HepG2 (cell line): ENCODE data around the gene NRSN2. TPM values are rescaled to one million over a fixed set of nuclear protein-coding genes. Genes with fewer than 3 reads are reported as not detected.

Source experiments
- ASH2L ChIP-seq: fragments of 300-600, 200-600 bp; sonication (generic); IDR thresholded peaks from 2 replicates; pipeline ENCODE4 v1.7.0; 2017; ENCODE audit warnings: low read depth, mild to moderate bottlenecking, moderate library complexity, mixed read lengths, low read length; ENCODE audit not compliant: insufficient read length
- DR1 ChIP-seq: sonication (generic); formaldehyde crosslinking; IDR thresholded peaks from 2 replicates; pipeline ENCODE4 v1.8.0; 2021; ENCODE audit warnings: mild to moderate bottlenecking, missing genetic modification reagents, inconsistent platforms
- DZIP1 ChIP-seq: sonication (generic); formaldehyde crosslinking; IDR thresholded peaks from 2 replicates; pipeline ENCODE4 v1.5.0; 2020; ENCODE audit warnings: mild to moderate bottlenecking, missing genetic modification reagents
- FOXO4 ChIP-seq: sonication (generic); formaldehyde crosslinking; conservative IDR thresholded peaks from 2 replicates; pipeline ENCODE4 v1.8.1; 2023; ENCODE audit warnings: missing genetic modification reagents
- HMGXB3 ChIP-seq: sonication (generic); formaldehyde crosslinking; IDR thresholded peaks from 2 replicates; pipeline ENCODE4 v1.4.0; 2020; ENCODE audit warnings: missing genetic modification reagents, borderline replicate concordance
- NR2F2 ChIP-seq: IDR thresholded peaks from 2 replicates; pipeline ENCODE4 v1.6.1; 2012; ENCODE audit warnings: low read depth, inconsistent platforms, borderline replicate concordance
- WIZ ChIP-seq: sonication (generic); formaldehyde crosslinking; IDR thresholded peaks from 2 replicates; pipeline ENCODE4 v1.5.1; 2020; ENCODE audit warnings: mild to moderate bottlenecking, missing genetic modification reagents
- ZNF143 ChIP-seq: sonication (generic); formaldehyde crosslinking; IDR thresholded peaks from 2 replicates; pipeline ENCODE4 v1.4.0; 2020; ENCODE audit warnings: missing genetic modification reagents
- ZNF280B ChIP-seq: sonication (generic); formaldehyde crosslinking; IDR thresholded peaks from 2 replicates; pipeline ENCODE4 v1.5.0; 2020; ENCODE audit warnings: missing genetic modification reagents, mild to moderate bottlenecking, borderline replicate concordance
- ZNF468 ChIP-seq: sonication (generic); formaldehyde crosslinking; IDR thresholded peaks from 2 replicates; pipeline ENCODE4 v1.8.0; 2022; ENCODE audit warnings: mild to moderate bottlenecking, moderate library complexity, missing genetic modification reagents
- ZNF564 ChIP-seq: sonication (generic); formaldehyde crosslinking; IDR thresholded peaks from 2 replicates; pipeline ENCODE4 v1.8.1; 2023; ENCODE audit warnings: mild to moderate bottlenecking, missing genetic modification reagents
- ZNF589 ChIP-seq: sonication (generic); formaldehyde crosslinking; conservative IDR thresholded peaks from 2 replicates; pipeline ENCODE4 v1.8.0; 2022; ENCODE audit warnings: mild to moderate bottlenecking, moderate library complexity, missing genetic modification reagents
- ZNF674 ChIP-seq: sonication (generic); formaldehyde crosslinking; IDR thresholded peaks from 2 replicates; pipeline ENCODE4 v1.5.0; 2020; ENCODE audit warnings: low read depth, mild to moderate bottlenecking, missing genetic modification reagents
- ZNF7 ChIP-seq: IDR thresholded peaks from 2 replicates; pipeline ENCODE4 v1.6.1; 2016; ENCODE audit warnings: missing biosample characterization, missing genetic modification reagents
- ZNF776 ChIP-seq: sonication (generic); formaldehyde crosslinking; IDR thresholded peaks from 2 replicates; pipeline ENCODE4 v1.4.0; 2020; ENCODE audit warnings: mild to moderate bottlenecking, missing genetic modification reagents
- ZSCAN21 ChIP-seq: sonication (generic); formaldehyde crosslinking; IDR thresholded peaks from 2 replicates; pipeline ENCODE4 v1.8.0; 2022; ENCODE audit warnings: mild to moderate bottlenecking, missing genetic modification reagents, moderate library complexity, borderline replicate concordance
- polyA plus RNA-seq, 8 experiments: library from polyadenylated mRNA; depleted of rRNA in 3 of 8; stranded (reverse) in 7 of 8; unstranded in 1 of 8; fragments of >200 nt; fragmentation: Illumina TruSeq in 4 of 8; extraction: Trizol in 4 of 8; gene quantifications; 2 replicates each; pipeline versions ENCODE4 v1.2.1 to v1.2.3, GENCODE V29; 2011 to 2016; ENCODE audit warnings: low read depth in 4 of 8, missing spikeins in 1 of 8, mixed read lengths in 1 of 8; ENCODE audit not compliant: insufficient read depth in 1 of 8
- total RNA-seq, 5 experiments: library from RNA; depleted of rRNA; stranded (reverse); fragments of >200 nt; fragmentation: Illumina TruSeq; extraction: Trizol; gene quantifications; 2 replicates each; pipeline ENCODE4 v1.2.3, GENCODE V29; 2016; ENCODE audit warnings: low read depth in 1 of 5

The NRSN2 gene
- total and polyA plus RNA-seq, 2 of the 13 experiments (the other 11 are each of a cell fraction or from before 2014, with no cell fraction given) = 32.3 to 49.4 TPM

- TF ChIP-seq HMGXB3 (no peak), ASH2L (peak; percentile 3), DZIP1 (peak; percentile 69), ZNF468 (CRISPR knock-in tag) (peak; percentile 67; the same call in 1 of the 2 replicates), DR1 (0 out of 2 replicates have a peak, but pooled peaks have one; percentile 48), WIZ (0 out of 2 replicates have a peak, but pooled peaks have one; percentile 1), NR2F2 (0 out of 2 replicates have a peak, but pooled peaks have one; percentile 6), ZNF280B (0 out of 2 replicates have a peak, but pooled peaks have one; percentile 54), ZNF776 (CRISPR knock-in tag) (peak; percentile 92), ZNF674 (CRISPR knock-in tag) (0 out of 2 replicates have a peak, but pooled peaks have one; percentile 21), ZNF143 (CRISPR knock-in tag) (no peak), ZNF589 (CRISPR knock-in tag) (0 out of 2 replicates have a peak, but pooled peaks have one; percentile 19), ZSCAN21 (CRISPR knock-in tag) (peak; percentile 69; the same call in 1 of the 2 replicates), ZNF7 (CRISPR knock-in tag) (no peak), FOXO4 (no peak), ZNF564 (CRISPR knock-in tag) (0 out of 2 replicates have a peak, but pooled peaks have one; percentile 9)
Observed at GRCh38 chr20:325889-326644, 20.8 kb upstream of the NRSN2 start (continued).
